Measurements from ENCODE around the gene ADAMTS9. TPM values are rescaled to one million over a fixed set of nuclear protein-coding genes. Genes with fewer than 3 reads are reported as not detected.

The ADAMTS9 gene
- total RNA-seq, 1 donor from 2014 or later, result not detected

- ATAC-seq (ENCODE audit: low read depth) (no peak), DNase-seq (no peak)
- H3K4me1 Mint-ChIP-seq, result no peaks in the 10 kb centered on the region
- H3K27ac Mint-ChIP-seq, result no peak overlapping the region
- H3K36me3 Mint-ChIP-seq (ENCODE audit: low read depth), result no peaks in the 10 kb centered on the region
- ChIA-PET POLR2A (no interaction called here), CTCF (no interaction called here)
- TF ChIP-seq, protein P1, sequence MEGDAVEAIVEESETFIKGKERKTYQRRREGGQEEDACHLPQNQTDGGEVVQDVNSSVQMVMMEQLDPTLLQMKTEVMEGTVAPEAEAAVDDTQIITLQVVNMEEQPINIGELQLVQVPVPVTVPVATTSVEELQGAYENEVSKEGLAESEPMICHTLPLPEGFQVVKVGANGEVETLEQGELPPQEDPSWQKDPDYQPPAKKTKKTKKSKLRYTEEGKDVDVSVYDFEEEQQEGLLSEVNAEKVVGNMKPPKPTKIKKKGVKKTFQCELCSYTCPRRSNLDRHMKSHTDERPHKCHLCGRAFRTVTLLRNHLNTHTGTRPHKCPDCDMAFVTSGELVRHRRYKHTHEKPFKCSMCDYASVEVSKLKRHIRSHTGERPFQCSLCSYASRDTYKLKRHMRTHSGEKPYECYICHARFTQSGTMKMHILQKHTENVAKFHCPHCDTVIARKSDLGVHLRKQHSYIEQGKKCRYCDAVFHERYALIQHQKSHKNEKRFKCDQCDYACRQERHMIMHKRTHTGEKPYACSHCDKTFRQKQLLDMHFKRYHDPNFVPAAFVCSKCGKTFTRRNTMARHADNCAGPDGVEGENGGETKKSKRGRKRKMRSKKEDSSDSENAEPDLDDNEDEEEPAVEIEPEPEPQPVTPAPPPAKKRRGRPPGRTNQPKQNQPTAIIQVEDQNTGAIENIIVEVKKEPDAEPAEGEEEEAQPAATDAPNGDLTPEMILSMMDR (IDR thresholded peaks at IDR 0.05), result no peak
- no peak overlapping the region for H3K4me3 Mint-ChIP-seq
- no peaks in the 10 kb centered on the region for H3K9me3 Mint-ChIP-seq
- no peaks in the 10 kb centered on the region for H3K27me3 Mint-ChIP-seq
- intact Hi-C loops (cut with micrococcal nuclease), result no loop called here
Measured at GRCh38 chr3:64578062-64578770, 109.6 kb downstream of the ADAMTS9 start.

DNA sequence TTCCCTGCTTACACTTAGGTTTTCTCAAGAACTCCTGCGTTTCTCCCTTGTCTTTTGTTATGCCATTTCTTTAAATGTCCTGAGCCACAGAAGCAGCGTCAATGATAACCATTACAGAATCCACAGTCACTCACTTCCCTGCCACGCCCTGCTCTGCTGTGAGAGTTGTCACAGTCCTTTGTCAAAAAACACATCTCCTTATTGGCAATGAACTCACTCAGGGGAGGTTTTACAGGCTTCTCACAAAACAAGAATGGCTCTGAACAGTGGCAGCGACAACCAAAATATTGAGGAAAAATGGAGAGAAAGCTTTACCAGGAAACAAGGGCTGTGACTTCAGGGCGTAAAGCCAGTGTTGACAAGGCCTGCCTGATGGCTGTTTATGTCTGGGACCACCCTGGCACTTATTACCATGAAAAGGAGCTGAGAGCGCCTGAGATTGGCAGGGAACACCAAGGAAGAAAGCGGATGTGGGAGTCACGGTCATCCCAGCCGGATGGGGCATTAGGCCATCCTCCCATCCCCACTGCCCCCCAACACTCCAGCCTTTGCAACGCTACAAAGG, 111.5 kb downstream of the ADAMTS9 start:
- intact Hi-C loops (cut with micrococcal nuclease), result no loop called here
- no peaks in the 10 kb centered on the region for H3K9me3 Mint-ChIP-seq
- TF ChIP-seq, protein P1 (IDR thresholded peaks at IDR 0.05), result no peak
- no peaks in the 10 kb centered on the region for H3K4me1 Mint-ChIP-seq
- POLR2A ChIA-PET, result no interaction called here
- CTCF ChIA-PET, result interaction anchor here (1.4 kb wide), 1 partner anchor 8 kb away, joined by 6 read pairs; no protein-coding TSS in a partner anchor
- no peak overlapping the region for H3K4me3 Mint-ChIP-seq
- no peaks in the 10 kb centered on the region for H3K27me3 Mint-ChIP-seq
- H3K27ac Mint-ChIP-seq, result no peak overlapping the region
- DNase-seq, result no peak
- no peaks in the 10 kb centered on the region for H3K36me3 Mint-ChIP-seq (ENCODE audit: low read depth)
- no peak for ATAC-seq (ENCODE audit: low read depth)

GRCh38 chr3:64575211-64575844, 112.5 kb downstream of the ADAMTS9 start:
- POLR2A ChIA-PET, result no interaction called here
- TF ChIP-seq, protein P1 (IDR thresholded peaks at IDR 0.05), result no peak
- no peak overlapping the region for H3K27ac Mint-ChIP-seq
- no peaks in the 10 kb centered on the region for H3K36me3 Mint-ChIP-seq (ENCODE audit: low read depth)
- H3K9me3 Mint-ChIP-seq, result no peaks in the 10 kb centered on the region
- H3K27me3 Mint-ChIP-seq, result no peaks in the 10 kb centered on the region
- CTCF ChIA-PET, result interaction anchor here (1.4 kb wide), 1 partner anchor 9 kb away, joined by 6 read pairs; no protein-coding TSS in a partner anchor
- no peaks in the 10 kb centered on the region for H3K4me1 Mint-ChIP-seq
- H3K4me3 Mint-ChIP-seq, result no peak overlapping the region
- no peak for ATAC-seq (ENCODE audit: low read depth)
- no peak for DNase-seq
- intact Hi-C loops (cut with micrococcal nuclease), result no loop called here

DNA sequence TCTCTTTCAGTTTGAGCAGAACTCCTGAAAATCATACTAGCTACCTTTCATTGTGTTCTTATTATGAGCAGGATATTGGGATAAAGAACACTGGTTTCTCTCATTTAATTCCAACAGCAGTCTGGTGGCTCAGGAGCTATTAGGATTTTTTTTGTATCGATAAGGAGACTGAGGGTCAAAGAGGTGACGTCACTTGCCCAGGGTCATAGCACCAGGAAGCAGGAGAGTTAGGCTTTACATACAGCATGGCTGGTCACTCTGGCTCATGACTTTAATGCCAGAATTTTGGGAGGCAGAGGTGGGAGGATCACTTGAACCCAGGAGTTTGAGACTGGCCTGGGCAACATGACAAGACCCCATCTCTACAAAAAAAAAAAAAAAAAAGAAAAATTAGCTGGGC, 113.6 kb downstream of the ADAMTS9 start:
- TF ChIP-seq, protein P1 (IDR thresholded peaks at IDR 0.05), result no peak
- no peaks in the 10 kb centered on the region for H3K4me1 Mint-ChIP-seq
- POLR2A ChIA-PET, result no interaction called here
- CTCF ChIA-PET, result no interaction called here
- no peaks in the 10 kb centered on the region for H3K27me3 Mint-ChIP-seq
- H3K36me3 Mint-ChIP-seq (ENCODE audit: low read depth), result no peaks in the 10 kb centered on the region
- intact Hi-C loops (cut with micrococcal nuclease), result no loop called here
- H3K27ac Mint-ChIP-seq, result no peak overlapping the region
- no peak for ATAC-seq (ENCODE audit: low read depth)
- H3K4me3 Mint-ChIP-seq, result no peak overlapping the region
- DNase-seq, result no peak
- H3K9me3 Mint-ChIP-seq, result no peaks in the 10 kb centered on the region

DNA sequence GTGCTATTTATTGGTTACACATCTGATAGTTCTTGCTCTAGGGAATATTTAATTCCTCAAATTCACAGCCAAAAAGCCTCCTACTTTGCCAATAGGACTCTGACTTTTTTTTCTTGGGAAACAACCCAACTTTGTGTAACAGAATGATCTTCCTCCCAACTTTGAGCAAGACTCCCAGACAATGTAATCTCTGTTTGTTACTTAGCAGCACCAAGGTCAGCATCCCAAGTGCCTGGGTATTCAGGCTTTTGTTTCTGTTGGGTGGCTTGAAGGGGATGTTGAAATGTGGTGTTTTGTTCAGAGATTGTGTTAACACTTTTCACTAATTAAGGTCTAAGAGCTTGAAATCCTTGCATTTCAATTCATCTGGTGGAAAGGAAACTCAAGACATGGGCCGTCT, 115.8 kb downstream of the ADAMTS9 start:
- H3K4me3 Mint-ChIP-seq, result no peak overlapping the region
- H3K27ac Mint-ChIP-seq, result no peak overlapping the region
- no peaks in the 10 kb centered on the region for H3K36me3 Mint-ChIP-seq (ENCODE audit: low read depth)
- POLR2A ChIA-PET, result no interaction called here
- no peaks in the 10 kb centered on the region for H3K4me1 Mint-ChIP-seq
- no peaks in the 10 kb centered on the region for H3K27me3 Mint-ChIP-seq
- H3K9me3 Mint-ChIP-seq, result no peaks in the 10 kb centered on the region
- CTCF ChIA-PET, result no interaction called here
- DNase-seq, result no peak
- no peak for ATAC-seq (ENCODE audit: low read depth)
- TF ChIP-seq, protein P1 (IDR thresholded peaks at IDR 0.05), result no peak
- intact Hi-C loops (cut with micrococcal nuclease), result no loop called here
